Spinal cord (tissue), 10 donors: Measurements from ENCODE around the gene GFM1. TPM values are rescaled to one million over a fixed set of nuclear protein-coding genes. Genes with fewer than 3 reads are reported as not detected.

Experiments used
- DNase-seq, 6 donors: peaks; one replicate each; pipeline versions ENCODE4 v3.0.0 to v3.0.0-alpha.2; 2013 to 2015; ENCODE audit warnings: low spot score in 6 of 6, low read depth in 4 of 6
- H3K27ac ChIP-seq: one replicate; pipeline ENCODE4 v1.5.1; 2013; ENCODE audit warnings: low read depth, low read length, control low read depth
- H3K27me3 ChIP-seq: one replicate; pipeline ENCODE4 v1.6.1; 2013; ENCODE audit warnings: low read length; ENCODE audit not compliant: control insufficient read depth, insufficient read depth
- H3K36me3 ChIP-seq: one replicate; pipeline ENCODE4 v1.6.1; 2013; ENCODE audit warnings: low read length; ENCODE audit not compliant: control insufficient read depth, insufficient read depth
- H3K4me1 ChIP-seq: one replicate; pipeline ENCODE4 v1.6.1; 2013; ENCODE audit warnings: low read length; ENCODE audit not compliant: control insufficient read depth, insufficient read depth
- H3K4me3 ChIP-seq: one replicate; pipeline ENCODE4 v1.5.1; 2013; ENCODE audit warnings: low read depth, low read length, control low read depth
- H3K9me3 ChIP-seq: one replicate; pipeline ENCODE4 v1.6.1; 2013; ENCODE audit warnings: low read length; ENCODE audit not compliant: control insufficient read depth, insufficient read depth
- WGBS: methylation state at CpG from one replicate; pipeline ENCODE4 v1.1.5; 2013; ENCODE audit warnings: missing lambda C conversion rate; ENCODE audit not compliant: insufficient coverage; 5-methylcytosine and 5-hydroxymethylcytosine counted together
- polyA plus RNA-seq, 2 donors: library from polyadenylated mRNA; unstranded; fragments of 120-200 nt; gene quantifications; one replicate each; pipeline ENCODE4 v1.2.1, GENCODE V29; 2013; ENCODE audit not compliant: insufficient read length in 2 of 2
- total RNA-seq, 2 donors: library from RNA; depleted of rRNA in 1 of 2; stranded (reverse); fragments of 120-200 nt in 1 of 2; fragments of >200 nt in 1 of 2; gene quantifications; one replicate each; pipeline versions ENCODE4 v1.2.3 to v1.2.4, GENCODE V29; 2013 to 2014
- donor health status: healthy.

The GFM1 gene
- total and polyA plus RNA-seq, 4 donors, result 42.4 to 78.4 (median 49.5) TPM

GRCh38 chr3:158718490-158719170 is 74.3 kb downstream of the GFM1 start:
- Histone ChIP-seq H3K4me3 (no peak overlapping the region), H3K4me1 (peaks cover 6% of the 10 kb centered on the region), H3K27me3 (no peaks in the 10 kb centered on the region), H3K27ac (no peak overlapping the region), H3K36me3 (peaks cover 5% of the 10 kb centered on the region), H3K9me3 (no peaks in the 10 kb centered on the region)
- no CpG with 5 or more reads among the region's 5 CpGs for WGBS
- DNase-seq, result no peak

GRCh38 chr3:158722108-158722507 is 77.8 kb downstream of the GFM1 start:
- Histone ChIP-seq H3K36me3 (peaks cover 2% of the 10 kb centered on the region), H3K27ac (no peak overlapping the region), H3K4me1 (peaks cover 6% of the 10 kb centered on the region), H3K9me3 (no peaks in the 10 kb centered on the region), H3K27me3 (no peaks in the 10 kb centered on the region), H3K4me3 (no peak overlapping the region)
- no peak for DNase-seq
- WGBS, result no CpG with 5 or more reads among the region's 1 CpG

- Histone ChIP-seq H3K27ac (no peak overlapping the region), H3K4me1 (peaks cover 3% of the 10 kb centered on the region), H3K4me3 (no peak overlapping the region), H3K9me3 (no peaks in the 10 kb centered on the region), H3K36me3 (peaks cover 2% of the 10 kb centered on the region), H3K27me3 (no peaks in the 10 kb centered on the region)
- 91% methylated on average over 6 of the region's 7 CpGs for WGBS
- DNase-seq, result no peak
These were observed 79.7 kb downstream of the GFM1 start for GRCh38 chr3:158723991-158724390.

GRCh38 chr3:158725348-158726011 is 81.2 kb downstream of the GFM1 start:
- Histone ChIP-seq H3K4me3 (no peak overlapping the region), H3K27ac (no peak overlapping the region), H3K27me3 (no peaks in the 10 kb centered on the region), H3K36me3 (peaks cover 2% of the 10 kb centered on the region), H3K9me3 (no peaks in the 10 kb centered on the region), H3K4me1 (peaks cover 3% of the 10 kb centered on the region)
- 80% methylated on average over 1 of the region's 9 CpGs for whole genome bisulfite sequencing
- DNase-seq, result peak in 1 of 6 donors; percentile 25

GRCh38 chr3:158727206-158728060 is 83.1 kb downstream of the GFM1 start:
- Histone ChIP-seq H3K9me3 (no peaks in the 10 kb centered on the region), H3K4me1 (peaks cover 11% of the 10 kb centered on the region), H3K4me3 (no peak overlapping the region), H3K36me3 (peaks cover 2% of the 10 kb centered on the region), H3K27ac (no peak overlapping the region), H3K27me3 (no peaks in the 10 kb centered on the region)
- peak in 4 of 6 donors; percentile 55 to 91 (median 75) for DNase-seq
- WGBS, result 62% methylated on average over 4 of the region's 10 CpGs

- Histone ChIP-seq H3K27ac (no peak overlapping the region), H3K4me3 (no peak overlapping the region), H3K36me3 (peaks cover 2% of the 10 kb centered on the region), H3K27me3 (no peaks in the 10 kb centered on the region), H3K4me1 (peaks cover 14% of the 10 kb centered on the region), H3K9me3 (no peaks in the 10 kb centered on the region)
- DNase-seq, result no peak
- 77% methylated on average over 3 of the region's 4 CpGs for WGBS
These were observed 83.7 kb downstream of the GFM1 start for GRCh38 chr3:158728061-158728377.

GRCh38 chr3:158728851-158729250 is 84.5 kb downstream of the GFM1 start:
- Histone ChIP-seq H3K4me3 (no peak overlapping the region), H3K36me3 (no peaks in the 10 kb centered on the region), H3K27ac (no peak overlapping the region), H3K27me3 (no peaks in the 10 kb centered on the region), H3K4me1 (peaks cover 21% of the 10 kb centered on the region), H3K9me3 (no peaks in the 10 kb centered on the region)
- no peak for DNase-seq

- H3K27ac ChIP-seq, result no peak overlapping the region
- peaks cover 21% of the 10 kb centered on the region for H3K4me1 ChIP-seq
- DNase-seq, result peak in 2 of 6 donors; percentile 16 to 31
- WGBS, result 36% methylated on average over 14 of the region's 14 CpGs
- peak overlapping the region; percentile 52 for H3K4me3 ChIP-seq
- peaks cover 10% of the 10 kb centered on the region for H3K36me3 ChIP-seq
- no peaks in the 10 kb centered on the region for H3K27me3 ChIP-seq
- H3K9me3 ChIP-seq, result peaks cover 4% of the 10 kb centered on the region
These were observed 87.2 kb downstream of the GFM1 start for GRCh38 chr3:158731486-158731885.

- H3K27me3 ChIP-seq, result no peaks in the 10 kb centered on the region
- peaks cover 4% of the 10 kb centered on the region for H3K9me3 ChIP-seq
- peaks cover 12% of the 10 kb centered on the region for H3K36me3 ChIP-seq
- H3K4me1 ChIP-seq, result peaks cover 21% of the 10 kb centered on the region
- no peak within 1 kb of the TSS for H3K27ac ChIP-seq
- peak in 2 of 6 donors; percentile 79 to 87 for DNase-seq
- peak within 1 kb of the TSS; percentile 52 for H3K4me3 ChIP-seq
- WGBS, result under 1% methylated on average over 101 of the region's 101 CpGs
These were observed 87.9 kb downstream of the GFM1 start, which contains the start of gene RARRES1 for GRCh38 chr3:158731938-158732855. Gene RARRES1, minus strand, starts transcription at chr3:158732457. Its CDS starts 42 bp downstream, at chr3:158732415.
